HG02588 (cell line): Measurements from ENCODE around the gene SLC5A11.
"Not testable (repeated sequence)": the region's sequence is repeated elsewhere in the genome, so short reads cannot be mapped to it uniquely, and the experiment has no call there.

ENCODE experiments used
- ATAC-seq: cut with Tn5 transposase; IDR thresholded peaks from one replicate; pipeline ENCODE4 v1.9.1; 2021; ENCODE audit warnings: mild to moderate bottlenecking, moderate library complexity; ENCODE audit not compliant: unreplicated experiment

The SLC5A11 gene

DNA sequence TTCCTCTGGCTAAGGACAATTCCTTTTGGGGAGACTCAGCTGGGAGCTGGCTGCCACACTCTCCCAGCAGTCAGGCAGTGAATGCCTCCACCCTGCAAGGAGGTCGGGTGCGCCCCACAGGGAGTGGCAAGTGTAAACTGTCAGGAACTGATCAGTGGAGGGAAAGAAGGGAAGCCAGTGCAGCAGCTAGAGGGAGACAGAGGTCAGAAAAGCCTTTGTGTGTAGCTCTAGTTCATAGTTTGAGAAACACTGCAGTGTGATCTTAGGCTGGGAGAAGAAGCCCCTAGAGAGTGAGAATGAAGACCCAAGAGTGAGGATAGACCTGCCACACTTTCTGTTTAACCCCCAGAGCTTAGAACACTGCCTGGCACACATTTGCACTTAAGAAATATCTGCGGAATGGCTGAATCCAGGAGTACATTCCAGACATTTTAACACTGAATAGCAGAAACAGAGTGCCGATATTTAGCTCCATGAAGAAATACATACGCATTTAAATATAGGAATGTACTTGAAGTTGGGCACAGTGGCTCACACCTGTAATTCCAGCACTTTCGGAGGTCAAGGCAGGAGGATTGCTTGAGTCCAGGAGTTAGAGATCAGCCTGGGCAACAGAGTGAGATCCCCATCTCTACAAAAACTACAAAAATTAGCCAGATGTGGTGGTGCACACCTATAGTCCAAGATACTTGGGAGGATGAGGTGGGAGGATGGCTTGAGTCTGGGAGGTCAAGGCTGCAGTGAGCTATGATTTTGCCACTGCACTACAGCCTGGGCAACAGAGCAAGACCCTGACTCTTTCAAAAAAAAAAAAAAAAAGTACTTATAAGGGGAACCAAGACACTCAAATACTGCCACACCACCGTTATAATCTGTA lies 11.1 kb upstream of the SLC5A11 start:
- no peak for ATAC-seq

DNA sequence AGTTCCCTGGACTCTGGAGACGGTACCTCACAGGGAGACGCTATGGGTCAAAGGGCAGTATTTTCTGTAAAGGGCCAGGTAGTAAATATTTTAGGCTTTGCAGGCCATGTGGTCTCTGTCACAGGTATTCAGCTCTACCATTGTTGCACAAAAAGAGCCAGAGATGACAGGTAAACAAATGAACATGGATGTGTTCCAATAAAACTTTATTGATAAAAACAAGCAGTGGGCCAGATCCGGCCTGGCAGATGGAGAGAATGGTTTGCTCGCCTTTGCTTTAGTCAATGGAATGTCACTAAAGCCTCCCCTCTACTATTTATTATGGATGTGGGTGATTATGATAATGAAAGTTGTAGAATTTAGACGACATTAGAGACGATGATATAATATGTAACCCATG lies 8.9 kb upstream of the SLC5A11 start:
- ATAC-seq, result no peak

DNA sequence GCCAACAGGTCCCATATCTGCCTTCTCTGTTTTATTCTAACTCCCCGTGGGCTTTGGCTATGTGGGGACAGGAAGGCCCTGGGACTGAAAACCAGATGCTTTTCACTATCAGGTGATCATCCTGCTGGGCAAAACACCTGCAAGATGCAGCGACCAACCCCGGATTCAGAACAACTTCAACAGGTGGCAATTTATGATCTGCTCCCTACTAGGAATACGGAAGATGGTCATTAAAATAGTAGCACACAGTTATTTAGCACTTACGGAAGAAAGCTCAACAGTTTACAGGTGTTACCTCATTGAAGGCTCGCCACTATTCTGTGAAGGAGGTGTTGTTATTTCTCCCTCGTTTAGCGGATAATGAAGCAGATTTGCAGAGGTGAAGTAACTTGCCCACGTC lies 7.8 kb upstream of the SLC5A11 start:
- no peak for ATAC-seq

DNA sequence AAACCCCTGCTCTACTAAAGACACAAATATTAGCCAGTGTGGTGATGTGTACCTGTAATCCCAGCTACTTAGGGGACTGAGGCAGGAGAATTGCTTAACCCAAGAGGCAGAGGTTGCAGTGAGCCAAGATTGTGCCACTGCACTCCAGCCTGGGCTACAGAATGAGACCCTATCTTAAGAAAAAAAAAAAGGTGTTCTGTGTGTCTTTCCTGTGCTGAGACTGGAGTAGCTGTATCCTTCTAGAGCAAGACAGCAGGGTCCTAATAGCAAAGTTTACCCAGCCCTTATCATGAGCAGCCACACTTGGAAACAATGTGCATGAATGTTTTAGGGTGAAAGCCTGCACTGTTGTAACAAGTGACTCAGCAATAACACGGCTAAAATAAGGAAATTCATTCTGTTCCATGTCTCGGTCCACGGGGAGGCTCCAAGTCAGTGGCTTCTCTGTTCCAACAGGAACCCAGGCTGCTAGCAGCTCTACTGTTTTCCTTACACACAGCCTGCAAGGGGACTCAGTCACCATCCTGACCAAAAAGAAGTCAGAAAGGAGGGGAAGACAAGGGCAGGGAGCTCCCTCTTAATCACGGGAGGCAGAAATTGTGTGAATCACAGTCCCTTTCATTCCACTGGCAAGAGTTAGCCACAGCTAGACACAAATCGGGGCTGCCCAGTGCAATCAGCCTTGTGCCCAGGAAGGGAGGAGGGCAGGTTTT lies 7.1 kb upstream of the SLC5A11 start:
- no peak for ATAC-seq

- ATAC-seq, result no peak
Measured at GRCh38 chr16:24839347-24839972, 6.3 kb upstream of the SLC5A11 start.

DNA sequence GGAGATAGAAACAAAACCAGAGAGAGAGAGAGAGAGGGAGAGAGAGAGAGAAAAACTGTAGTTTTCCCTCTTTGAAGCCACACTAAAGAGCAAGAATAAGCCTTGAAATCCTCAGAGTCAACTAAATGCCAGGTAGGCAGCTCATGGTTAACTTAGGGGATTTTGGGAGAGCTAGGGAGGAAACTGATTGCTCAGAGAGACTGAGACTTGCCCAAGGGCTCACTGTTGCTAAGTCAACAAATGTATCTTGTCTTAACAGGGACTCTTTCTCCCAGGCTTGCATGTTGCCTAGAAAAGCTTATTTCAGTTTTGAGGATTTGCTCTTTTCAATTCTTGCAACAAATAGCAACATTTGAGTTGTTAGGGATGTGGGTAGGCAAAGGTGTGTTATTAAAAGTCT lies 4.5 kb upstream of the SLC5A11 start:
- no peak for ATAC-seq

GRCh38 chr16:24844101-24845030 lies 1.4 kb upstream of the SLC5A11 start:
- no peak for ATAC-seq

DNA sequence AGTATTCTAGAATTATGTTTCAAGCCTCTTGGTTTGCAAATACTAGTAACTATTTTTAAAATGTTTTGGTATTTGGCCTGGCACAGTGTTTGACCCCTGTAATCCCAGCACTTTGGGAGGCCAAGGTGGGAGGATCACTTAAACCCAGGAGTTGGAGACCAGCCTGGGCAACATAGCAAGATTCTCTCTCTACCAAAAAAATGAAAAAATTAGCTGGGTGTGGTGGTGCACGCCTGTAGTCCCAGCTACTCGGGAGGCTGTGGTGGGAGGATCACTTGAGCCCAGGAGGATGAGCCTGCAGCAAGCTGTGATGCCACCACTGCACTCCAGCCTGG lies 765 bp upstream of the SLC5A11 start:
- not testable (repeated sequence) for ATAC-seq

- no peak for ATAC-seq
Measured at GRCh38 chr16:24846548-24847357, 990 bp downstream of the SLC5A11 start.

- no peak for ATAC-seq
Measured at GRCh38 chr16:24847358-24847664, 1.5 kb downstream of the SLC5A11 start.

GRCh38 chr16:24848065-24848464 lies 2.3 kb downstream of the SLC5A11 start:
- ATAC-seq, result no peak

DNA sequence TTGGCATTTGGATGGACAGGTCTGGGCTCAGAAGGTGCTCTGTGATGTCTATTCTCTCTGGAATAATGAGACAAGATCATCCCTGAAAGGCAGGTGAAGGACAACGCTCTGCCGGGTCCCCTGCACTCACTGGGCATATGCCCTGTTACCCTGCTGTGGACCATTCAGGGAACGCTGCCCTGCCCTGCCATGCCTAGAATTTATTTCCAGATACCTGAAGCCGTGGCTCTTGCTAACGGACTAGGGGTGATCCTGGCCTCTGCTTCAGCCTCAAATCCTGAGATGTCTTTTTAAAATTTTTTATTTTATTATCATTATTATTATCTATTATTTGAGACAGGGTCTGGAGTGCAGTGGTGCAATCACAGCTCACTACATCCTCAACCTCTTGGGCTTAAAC lies 3.9 kb downstream of the SLC5A11 start:
- no peak for ATAC-seq

- no peak for ATAC-seq
Measured at GRCh38 chr16:24850289-24850938, 4.7 kb downstream of the SLC5A11 start.

GRCh38 chr16:24851700-24852099 lies 5.9 kb downstream of the SLC5A11 start:
- no peak for ATAC-seq

- ATAC-seq, result no peak
Measured at GRCh38 chr16:24852281-24852721, 6.5 kb downstream of the SLC5A11 start.

DNA sequence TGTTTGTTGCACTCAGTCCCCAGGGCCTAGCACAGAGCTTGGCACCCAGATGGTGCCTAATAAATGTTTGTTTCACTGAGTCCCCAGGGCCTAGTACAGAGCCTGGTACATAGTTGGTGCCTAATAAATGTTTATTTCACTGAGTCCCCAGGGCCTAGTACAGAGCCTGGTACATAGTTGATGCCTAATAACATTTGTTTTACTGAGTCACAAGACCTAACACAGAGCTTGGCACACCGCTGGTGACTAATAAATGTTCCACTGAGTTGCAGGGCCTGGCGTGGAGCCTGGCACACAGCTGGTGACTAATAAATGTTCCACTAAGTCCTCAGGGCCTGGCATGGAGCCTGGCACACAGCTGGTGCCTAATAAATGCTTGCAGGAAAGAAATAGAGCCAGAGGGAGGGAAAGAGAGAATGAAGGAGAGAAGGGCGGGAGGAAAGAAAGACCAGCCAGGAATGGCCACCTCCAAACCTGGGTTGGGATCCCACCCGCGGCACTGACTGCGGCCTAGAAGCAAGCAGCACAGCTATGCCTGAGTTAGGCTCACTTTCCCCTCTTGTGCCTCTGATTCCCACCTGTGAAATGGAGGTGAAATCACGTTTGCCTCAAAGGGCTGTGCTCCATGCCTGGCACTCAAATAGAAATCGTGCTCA lies 7.5 kb downstream of the SLC5A11 start:
- ATAC-seq, result no peak

- no peak for ATAC-seq
Measured at GRCh38 chr16:24853830-24854229, 8.1 kb downstream of the SLC5A11 start.

- no peak for ATAC-seq
Measured at GRCh38 chr16:24854607-24855171, 8.9 kb downstream of the SLC5A11 start.

- no peak for ATAC-seq
Measured at GRCh38 chr16:24855678-24856077, 9.9 kb downstream of the SLC5A11 start.
